ENCODE results near the gene TACC2. TPM values are rescaled to one million over a fixed set of nuclear protein-coding genes. Genes with fewer than 3 reads are reported as not detected.

The TACC2 gene
- total RNA-seq, 1 experiment from 2014 or later = 89.0 TPM

DNA sequence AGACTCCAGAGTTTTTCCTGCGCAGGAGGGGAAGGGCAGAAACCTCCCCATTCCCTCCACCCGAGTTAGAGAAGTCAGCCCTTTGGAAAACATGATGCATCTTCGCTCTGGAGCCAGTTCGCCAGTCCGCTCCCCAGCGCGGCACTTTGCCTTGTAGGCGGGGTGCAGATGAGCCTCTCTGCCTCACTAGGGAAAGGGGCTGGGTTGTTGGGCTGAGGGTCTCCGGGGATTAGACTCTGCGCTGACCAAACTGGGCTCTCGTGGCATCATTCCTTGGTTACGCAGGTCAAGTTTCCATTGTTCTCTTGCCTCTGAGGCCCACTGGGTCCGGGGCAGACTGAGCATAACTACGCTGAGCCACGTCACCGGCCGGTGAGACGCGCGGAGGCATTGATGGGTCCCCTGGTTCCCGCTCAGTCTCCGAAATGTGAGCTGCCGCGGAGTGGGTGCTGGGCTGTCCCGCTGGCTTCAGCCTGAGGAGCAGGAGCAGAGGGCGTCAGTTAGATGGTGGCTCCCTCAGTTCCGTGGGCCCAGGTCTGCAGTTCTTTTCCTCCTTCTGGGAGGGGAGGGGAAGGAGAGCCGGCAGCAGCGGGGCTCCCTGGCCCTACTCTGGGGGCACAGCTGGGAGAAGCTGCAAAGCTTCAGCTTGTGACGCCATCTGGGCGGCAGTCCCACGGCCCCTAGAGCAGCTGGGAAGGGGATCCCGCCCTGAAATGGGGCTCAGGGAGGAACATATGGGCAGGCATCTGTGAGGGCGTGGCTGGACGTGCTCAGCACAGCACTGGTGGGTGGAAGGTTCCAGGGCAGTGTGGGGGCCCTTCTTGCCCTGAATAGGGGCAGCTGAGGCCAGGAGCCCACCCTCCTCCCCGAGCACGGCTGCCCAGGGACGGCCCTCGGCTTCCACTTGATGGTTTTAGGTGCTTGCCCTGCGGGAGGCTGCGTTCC lies 160.9 kb downstream of the TACC2 start:
- intact Hi-C loops (cut with micrococcal nuclease) = loop anchor here (10.0 kb wide), 1 partner anchor 115 kb away; no protein-coding TSS in a partner anchor
- Mint-ChIP-seq H3K36me3 (ENCODE audit: insufficient read depth, unreplicated experiment) (peaks cover 99% of the 10 kb centered on the region), H3K4me1 (ENCODE audit: insufficient read depth, unreplicated experiment) (peaks cover 20% of the 10 kb centered on the region), H3K4me3 (ENCODE audit: unreplicated experiment) (no peak overlapping the region), H3K27me3 (ENCODE audit: insufficient read depth, unreplicated experiment) (no peaks in the 10 kb centered on the region), H3K9me3 (ENCODE audit: unreplicated experiment) (peaks cover 6% of the 10 kb centered on the region), H3K27ac (ENCODE audit: low read depth, unreplicated experiment) (no peak overlapping the region)
- CTCF ChIA-PET = interaction anchor here (0.6 kb wide), 1 partner anchor 76 kb away, joined by 3 read pairs; no protein-coding TSS in a partner anchor
- no peak for DNase-seq (ENCODE audit: unreplicated experiment)
- TF ChIP-seq, protein P1, sequence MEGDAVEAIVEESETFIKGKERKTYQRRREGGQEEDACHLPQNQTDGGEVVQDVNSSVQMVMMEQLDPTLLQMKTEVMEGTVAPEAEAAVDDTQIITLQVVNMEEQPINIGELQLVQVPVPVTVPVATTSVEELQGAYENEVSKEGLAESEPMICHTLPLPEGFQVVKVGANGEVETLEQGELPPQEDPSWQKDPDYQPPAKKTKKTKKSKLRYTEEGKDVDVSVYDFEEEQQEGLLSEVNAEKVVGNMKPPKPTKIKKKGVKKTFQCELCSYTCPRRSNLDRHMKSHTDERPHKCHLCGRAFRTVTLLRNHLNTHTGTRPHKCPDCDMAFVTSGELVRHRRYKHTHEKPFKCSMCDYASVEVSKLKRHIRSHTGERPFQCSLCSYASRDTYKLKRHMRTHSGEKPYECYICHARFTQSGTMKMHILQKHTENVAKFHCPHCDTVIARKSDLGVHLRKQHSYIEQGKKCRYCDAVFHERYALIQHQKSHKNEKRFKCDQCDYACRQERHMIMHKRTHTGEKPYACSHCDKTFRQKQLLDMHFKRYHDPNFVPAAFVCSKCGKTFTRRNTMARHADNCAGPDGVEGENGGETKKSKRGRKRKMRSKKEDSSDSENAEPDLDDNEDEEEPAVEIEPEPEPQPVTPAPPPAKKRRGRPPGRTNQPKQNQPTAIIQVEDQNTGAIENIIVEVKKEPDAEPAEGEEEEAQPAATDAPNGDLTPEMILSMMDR (IDR thresholded peaks at IDR 0.05; ENCODE audit: unreplicated experiment) = no peak
- POLR2A ChIA-PET = interaction anchor here (0.9 to 1.4 kb wide), 2 partner anchors 7 to 9 kb away, joined by 3 read pairs; no protein-coding TSS in a partner anchor
- no TSS peak for BruUV-seq (replicated peaks)

GRCh38 chr10:122151121-122151694 lies 162.2 kb downstream of the TACC2 start:
- Mint-ChIP-seq H3K36me3 (ENCODE audit: insufficient read depth, unreplicated experiment) (peaks cover 99% of the 10 kb centered on the region), H3K27ac (ENCODE audit: low read depth, unreplicated experiment) (peak overlapping the region; percentile 62), H3K4me1 (ENCODE audit: insufficient read depth, unreplicated experiment) (peaks cover 20% of the 10 kb centered on the region), H3K4me3 (ENCODE audit: unreplicated experiment) (no peak overlapping the region), H3K27me3 (ENCODE audit: insufficient read depth, unreplicated experiment) (no peaks in the 10 kb centered on the region), H3K9me3 (ENCODE audit: unreplicated experiment) (no peaks in the 10 kb centered on the region)
- CTCF ChIA-PET = interaction anchor here (0.7 kb wide), 1 partner anchor 105 kb away, joined by 3 read pairs; no protein-coding TSS in a partner anchor
- no TSS peak for BruUV-seq (replicated peaks)
- intact Hi-C loops (cut with micrococcal nuclease) = no loop called here
- POLR2A ChIA-PET = interaction anchor here (1.1 kb wide), 1 partner anchor 9 kb away, joined by 3 read pairs; no protein-coding TSS in a partner anchor
- TF ChIP-seq, protein P1 (IDR thresholded peaks at IDR 0.05; ENCODE audit: unreplicated experiment) = no peak
- no peak for DNase-seq (ENCODE audit: unreplicated experiment)

- POLR2A ChIA-PET = no interaction called here
- CTCF ChIA-PET = interaction anchor here (1.4 kb wide), 1 partner anchor 10 kb away, joined by 8 read pairs; no protein-coding TSS in a partner anchor
- Mint-ChIP-seq H3K27ac (ENCODE audit: low read depth, unreplicated experiment) (no peak overlapping the region), H3K27me3 (ENCODE audit: insufficient read depth, unreplicated experiment) (no peaks in the 10 kb centered on the region), H3K4me3 (ENCODE audit: unreplicated experiment) (no peak overlapping the region), H3K4me1 (ENCODE audit: insufficient read depth, unreplicated experiment) (peaks cover 24% of the 10 kb centered on the region), H3K9me3 (ENCODE audit: unreplicated experiment) (no peaks in the 10 kb centered on the region), H3K36me3 (ENCODE audit: insufficient read depth, unreplicated experiment) (peaks cover 99% of the 10 kb centered on the region)
- BruUV-seq (replicated peaks) = no TSS peak
- intact Hi-C loops (cut with micrococcal nuclease) = no loop called here
- DNase-seq (ENCODE audit: unreplicated experiment) = no peak
- TF ChIP-seq, protein P1 (IDR thresholded peaks at IDR 0.05; ENCODE audit: unreplicated experiment) = no peak
Observed at GRCh38 chr10:122152544-122152943, 163.6 kb downstream of the TACC2 start.

GRCh38 chr10:122154031-122154544 lies 165.1 kb downstream of the TACC2 start:
- DNase-seq (ENCODE audit: unreplicated experiment) = no peak
- POLR2A ChIA-PET = interaction anchor here (0.9 kb wide), 1 partner anchor 19 kb away, joined by 3 read pairs; no protein-coding TSS in a partner anchor
- Mint-ChIP-seq H3K36me3 (ENCODE audit: insufficient read depth, unreplicated experiment) (peaks cover 98% of the 10 kb centered on the region), H3K9me3 (ENCODE audit: unreplicated experiment) (no peaks in the 10 kb centered on the region), H3K4me1 (ENCODE audit: insufficient read depth, unreplicated experiment) (peaks cover 22% of the 10 kb centered on the region), H3K27ac (ENCODE audit: low read depth, unreplicated experiment) (no peak overlapping the region), H3K4me3 (ENCODE audit: unreplicated experiment) (no peak overlapping the region), H3K27me3 (ENCODE audit: insufficient read depth, unreplicated experiment) (no peaks in the 10 kb centered on the region)
- TF ChIP-seq, protein P1 (IDR thresholded peaks at IDR 0.05; ENCODE audit: unreplicated experiment) = no peak
- intact Hi-C loops (cut with micrococcal nuclease) = no loop called here
- CTCF ChIA-PET = interaction anchor here (1.9 kb wide), 1 partner anchor 12 kb away, joined by 7 read pairs; no protein-coding TSS in a partner anchor
- no TSS peak for BruUV-seq (replicated peaks)

All from MCF 10A (cell line).